ENCODE data around the gene RPL7L1.
"Not testable (repeated sequence)": the region's sequence is repeated elsewhere in the genome, so short reads cannot be mapped to it uniquely, and the experiment has no call there.

The RPL7L1 gene

GRCh38 chr6:42877695-42878094 is 1.7 kb upstream of the RPL7L1 start:
- no peak for ATAC-seq
- Mint-ChIP-seq H3K27me3 (peaks cover 2% of the 10 kb centered on the region), H3K36me3 (ENCODE audit: low read depth) (peaks cover 21% of the 10 kb centered on the region), H3K4me3 (peak overlapping the region; percentile 42), H3K4me1 (peaks cover 24% of the 10 kb centered on the region), H3K9me3 (no peaks in the 10 kb centered on the region), H3K27ac (no peak overlapping the region)
- DNase-seq = no peak

GRCh38 chr6:42880240-42880817 is 913 bp downstream of the RPL7L1 start:
- not testable (repeated sequence) for ATAC-seq, H3K27me3 Mint-ChIP-seq, H3K9me3 Mint-ChIP-seq, DNase-seq
- H3K4me1 Mint-ChIP-seq = peaks cover 44% of the 10 kb centered on the region
- H3K36me3 Mint-ChIP-seq (ENCODE audit: low read depth) = peaks cover 42% of the 10 kb centered on the region
- peak overlapping the region; percentile 99 for H3K4me3 Mint-ChIP-seq
- H3K27ac Mint-ChIP-seq = peak overlapping the region; percentile 100

GRCh38 chr6:42880871-42881270 is 1.5 kb downstream of the RPL7L1 start:
- Mint-ChIP-seq H3K4me1 (peaks cover 48% of the 10 kb centered on the region), H3K4me3 (peak overlapping the region; percentile 99), H3K36me3 (ENCODE audit: low read depth) (peaks cover 47% of the 10 kb centered on the region), H3K27ac (peak overlapping the region; percentile 100)
- DNase-seq, H3K27me3 Mint-ChIP-seq, H3K9me3 Mint-ChIP-seq, ATAC-seq: not testable (repeated sequence)

GRCh38 chr6:42885702-42886101 is 6.3 kb downstream of the RPL7L1 start:
- no peaks in the 10 kb centered on the region for H3K27me3 Mint-ChIP-seq
- H3K27ac Mint-ChIP-seq = peak overlapping the region; percentile 14
- H3K4me1 Mint-ChIP-seq = peaks cover 62% of the 10 kb centered on the region
- no peak overlapping the region for H3K4me3 Mint-ChIP-seq
- no peak for DNase-seq
- no peaks in the 10 kb centered on the region for H3K9me3 Mint-ChIP-seq
- ATAC-seq = no peak
- peaks cover 57% of the 10 kb centered on the region for H3K36me3 Mint-ChIP-seq (ENCODE audit: low read depth)

- DNase-seq = not testable (repeated sequence)
Observed at GRCh38 chr6:42888201-42888600, 8.8 kb downstream of the RPL7L1 start.

GRCh38 chr6:42889815-42890214 is 10.4 kb downstream of the RPL7L1 start:
- DNase-seq (no peak), ATAC-seq (no peak)
- peaks cover 33% of the 10 kb centered on the region for H3K36me3 Mint-ChIP-seq (ENCODE audit: low read depth)
- peaks cover 54% of the 10 kb centered on the region for H3K4me1 Mint-ChIP-seq
- H3K4me3 Mint-ChIP-seq = peak overlapping the region; percentile 90
- no peaks in the 10 kb centered on the region for H3K27me3 Mint-ChIP-seq
- no peaks in the 10 kb centered on the region for H3K9me3 Mint-ChIP-seq
- H3K27ac Mint-ChIP-seq = peak overlapping the region; percentile 92

More at GRCh38 chr6:42888201-42888600, 8.8 kb downstream of the RPL7L1 start:
- not testable (repeated sequence) for H3K27me3 Mint-ChIP-seq, H3K4me3 Mint-ChIP-seq, ATAC-seq, H3K9me3 Mint-ChIP-seq
- peak overlapping the region; percentile 22 for H3K27ac Mint-ChIP-seq
- peaks cover 48% of the 10 kb centered on the region for H3K36me3 Mint-ChIP-seq (ENCODE audit: low read depth)
- peaks cover 58% of the 10 kb centered on the region for H3K4me1 Mint-ChIP-seq

GRCh38 chr6:42890311-42891198 is 11.1 kb downstream of the RPL7L1 start:
- Mint-ChIP-seq H3K4me1 (peaks cover 53% of the 10 kb centered on the region), H3K9me3 (no peaks in the 10 kb centered on the region), H3K27me3 (no peaks in the 10 kb centered on the region), H3K27ac (peak overlapping the region; percentile 92), H3K36me3 (ENCODE audit: low read depth) (peaks cover 28% of the 10 kb centered on the region), H3K4me3 (peak overlapping the region; percentile 90)
- DNase-seq = peak; percentile 91
- ATAC-seq = peak; percentile 88

- Mint-ChIP-seq H3K27ac (peak overlapping the region; percentile 92), H3K36me3 (ENCODE audit: low read depth) (peaks cover 21% of the 10 kb centered on the region), H3K9me3 (no peaks in the 10 kb centered on the region), H3K4me3 (peak overlapping the region; percentile 90), H3K27me3 (no peaks in the 10 kb centered on the region), H3K4me1 (peaks cover 46% of the 10 kb centered on the region)
- DNase-seq (no peak), ATAC-seq (no peak)
Observed at GRCh38 chr6:42891199-42891722, 11.8 kb downstream of the RPL7L1 start.

GRCh38 chr6:42894041-42894828 is 14.8 kb downstream of the RPL7L1 start:
- not testable (repeated sequence) for H3K36me3 Mint-ChIP-seq (ENCODE audit: low read depth); H3K4me3 Mint-ChIP-seq; DNase-seq; H3K9me3 Mint-ChIP-seq; H3K27ac Mint-ChIP-seq; ATAC-seq; H3K27me3 Mint-ChIP-seq
- H3K4me1 Mint-ChIP-seq = peaks cover 34% of the 10 kb centered on the region

- no peaks in the 10 kb centered on the region for H3K36me3 Mint-ChIP-seq (ENCODE audit: low read depth)
- no peak for DNase-seq
- ATAC-seq = no peak
- no peak overlapping the region for H3K4me3 Mint-ChIP-seq
- no peaks in the 10 kb centered on the region for H3K9me3 Mint-ChIP-seq
- no peaks in the 10 kb centered on the region for H3K27me3 Mint-ChIP-seq
- peaks cover 19% of the 10 kb centered on the region for H3K4me1 Mint-ChIP-seq
- H3K27ac Mint-ChIP-seq = no peak overlapping the region
Observed at GRCh38 chr6:42896178-42896719, 16.8 kb downstream of the RPL7L1 start.

- H3K4me3 Mint-ChIP-seq = no peak overlapping the region
- no peaks in the 10 kb centered on the region for H3K9me3 Mint-ChIP-seq
- DNase-seq = peak; percentile 78
- no peak overlapping the region for H3K27ac Mint-ChIP-seq
- H3K36me3 Mint-ChIP-seq (ENCODE audit: low read depth) = no peaks in the 10 kb centered on the region
- H3K27me3 Mint-ChIP-seq = no peaks in the 10 kb centered on the region
- peaks cover 15% of the 10 kb centered on the region for H3K4me1 Mint-ChIP-seq
- ATAC-seq = no peak
Observed at GRCh38 chr6:42898891-42899361, 19.5 kb downstream of the RPL7L1 start.

GRCh38 chr6:42899871-42900270 is 20.5 kb downstream of the RPL7L1 start:
- Mint-ChIP-seq H3K27ac (no peak overlapping the region), H3K36me3 (ENCODE audit: low read depth) (no peaks in the 10 kb centered on the region), H3K4me1 (peaks cover 10% of the 10 kb centered on the region), H3K4me3 (no peak overlapping the region), H3K9me3 (no peaks in the 10 kb centered on the region), H3K27me3 (no peaks in the 10 kb centered on the region)
- no peak for DNase-seq
- ATAC-seq = no peak

- ATAC-seq = peak; percentile 94
- Mint-ChIP-seq H3K27ac (no peak overlapping the region), H3K36me3 (ENCODE audit: low read depth) (no peaks in the 10 kb centered on the region), H3K9me3 (no peaks in the 10 kb centered on the region), H3K4me1 (peaks cover 10% of the 10 kb centered on the region), H3K4me3 (no peak overlapping the region), H3K27me3 (no peaks in the 10 kb centered on the region)
- peak; percentile 67 for DNase-seq
Observed at GRCh38 chr6:42901538-42901957, 22.1 kb downstream of the RPL7L1 start.
